ENCODE results near the gene KLHL20.
"Not testable (repeated sequence)": the region's sequence is repeated elsewhere in the genome, so short reads cannot be mapped to it uniquely, and the experiment has no call there.

The KLHL20 gene

DNA sequence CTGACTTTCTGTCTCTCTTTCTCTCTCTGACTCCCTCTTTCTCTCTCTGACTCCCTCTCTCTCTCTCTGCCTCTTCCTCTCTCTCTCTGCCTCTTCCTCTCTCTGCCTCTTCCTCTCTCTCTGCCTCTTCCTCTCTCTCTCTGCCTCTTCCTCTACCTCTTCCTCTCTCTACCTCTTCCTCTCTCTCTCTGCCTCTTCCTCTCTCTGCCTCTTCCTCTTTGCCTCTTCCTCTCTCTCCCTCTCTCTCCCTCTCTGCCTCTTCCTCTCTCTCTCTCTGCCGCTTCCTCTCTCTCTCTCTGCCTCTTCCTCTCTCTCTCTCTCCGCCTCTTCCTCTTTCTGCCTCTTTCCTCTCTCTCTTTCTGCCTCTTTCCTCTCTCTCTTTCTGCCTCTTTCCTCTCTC, 26.5 kb upstream of the KLHL20 start:
- in situ Hi-C loops (cut with MboI; ENCODE audit: low pct_unique_long_range_greater_than_20kb, low sequenced_read_pairs, unreplicated experiment) = no loop called here
- TF ChIP-seq, protein P1, sequence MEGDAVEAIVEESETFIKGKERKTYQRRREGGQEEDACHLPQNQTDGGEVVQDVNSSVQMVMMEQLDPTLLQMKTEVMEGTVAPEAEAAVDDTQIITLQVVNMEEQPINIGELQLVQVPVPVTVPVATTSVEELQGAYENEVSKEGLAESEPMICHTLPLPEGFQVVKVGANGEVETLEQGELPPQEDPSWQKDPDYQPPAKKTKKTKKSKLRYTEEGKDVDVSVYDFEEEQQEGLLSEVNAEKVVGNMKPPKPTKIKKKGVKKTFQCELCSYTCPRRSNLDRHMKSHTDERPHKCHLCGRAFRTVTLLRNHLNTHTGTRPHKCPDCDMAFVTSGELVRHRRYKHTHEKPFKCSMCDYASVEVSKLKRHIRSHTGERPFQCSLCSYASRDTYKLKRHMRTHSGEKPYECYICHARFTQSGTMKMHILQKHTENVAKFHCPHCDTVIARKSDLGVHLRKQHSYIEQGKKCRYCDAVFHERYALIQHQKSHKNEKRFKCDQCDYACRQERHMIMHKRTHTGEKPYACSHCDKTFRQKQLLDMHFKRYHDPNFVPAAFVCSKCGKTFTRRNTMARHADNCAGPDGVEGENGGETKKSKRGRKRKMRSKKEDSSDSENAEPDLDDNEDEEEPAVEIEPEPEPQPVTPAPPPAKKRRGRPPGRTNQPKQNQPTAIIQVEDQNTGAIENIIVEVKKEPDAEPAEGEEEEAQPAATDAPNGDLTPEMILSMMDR (IDR thresholded peaks at IDR 0.05; ENCODE audit: extremely low read depth, insufficient read depth, missing control alignments) = no peak
- no peak for DNase-seq (ENCODE audit: low spot score)

DNA sequence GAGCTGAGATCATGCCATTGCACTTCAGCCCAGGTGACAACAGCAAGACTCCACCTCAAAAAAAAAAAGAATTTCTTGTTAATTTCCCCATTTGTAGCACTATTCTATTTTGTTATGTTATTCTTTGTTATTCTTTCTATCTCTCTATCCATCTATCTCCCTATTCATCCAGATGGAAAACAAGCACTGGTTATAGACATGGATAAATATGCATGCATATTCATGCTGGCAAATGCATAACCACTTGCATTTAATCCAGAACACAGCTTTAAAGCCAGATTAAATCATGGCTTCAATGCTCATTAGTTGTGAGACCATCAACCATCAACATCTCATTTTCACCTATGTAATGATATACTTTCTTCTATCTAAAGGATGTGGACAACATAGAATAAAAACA, 21.5 kb upstream of the KLHL20 start:
- no peak for DNase-seq (ENCODE audit: low spot score)
- in situ Hi-C loops (cut with MboI; ENCODE audit: low pct_unique_long_range_greater_than_20kb, low sequenced_read_pairs, unreplicated experiment) = no loop called here
- TF ChIP-seq, protein P1 (IDR thresholded peaks at IDR 0.05; ENCODE audit: extremely low read depth, insufficient read depth, missing control alignments) = no peak

DNA sequence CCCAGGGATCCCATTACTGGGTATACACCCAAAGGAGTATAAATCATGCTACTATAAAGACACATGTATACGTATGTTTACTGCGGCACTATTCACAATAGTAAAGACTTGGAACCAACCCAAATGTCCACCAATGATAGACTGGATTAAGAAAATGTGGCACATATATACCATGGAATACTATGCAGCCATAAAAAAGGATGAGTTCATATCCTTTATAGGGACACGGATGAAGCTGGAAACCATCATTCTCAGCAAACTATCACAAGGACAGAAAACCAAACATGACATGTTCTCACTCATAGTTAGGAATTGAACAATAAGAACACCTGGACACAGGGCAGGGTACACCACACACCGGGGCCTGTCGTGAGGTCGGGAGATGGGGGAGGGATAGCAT, 13.5 kb upstream of the KLHL20 start:
- in situ Hi-C loops (cut with MboI; ENCODE audit: low pct_unique_long_range_greater_than_20kb, low sequenced_read_pairs, unreplicated experiment); DNase-seq (ENCODE audit: low spot score): not testable (repeated sequence)

DNA sequence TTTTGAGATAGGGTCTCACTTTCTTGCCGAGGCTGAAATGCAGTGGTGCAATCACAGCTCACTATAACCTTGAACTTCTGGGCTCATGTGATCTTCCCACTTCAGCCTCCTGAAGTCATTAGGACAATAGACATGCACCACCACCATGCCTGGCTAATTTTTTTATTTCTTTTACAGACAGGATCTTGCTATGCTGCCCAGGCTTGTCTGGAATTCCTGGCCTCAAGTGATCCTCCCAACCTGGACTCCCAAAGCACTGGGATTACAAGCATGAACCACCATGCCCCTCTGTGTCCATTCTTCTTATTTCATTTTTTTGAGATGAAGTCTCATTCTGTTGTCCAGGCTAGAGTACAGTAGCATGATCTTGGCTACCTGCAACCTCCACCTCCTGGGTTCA, 12.0 kb upstream of the KLHL20 start:
- DNase-seq (ENCODE audit: low spot score) = no peak
- in situ Hi-C loops (cut with MboI; ENCODE audit: low pct_unique_long_range_greater_than_20kb, low sequenced_read_pairs, unreplicated experiment) = no loop called here
- TF ChIP-seq, protein P1 (IDR thresholded peaks at IDR 0.05; ENCODE audit: extremely low read depth, insufficient read depth, missing control alignments) = no peak

DNA sequence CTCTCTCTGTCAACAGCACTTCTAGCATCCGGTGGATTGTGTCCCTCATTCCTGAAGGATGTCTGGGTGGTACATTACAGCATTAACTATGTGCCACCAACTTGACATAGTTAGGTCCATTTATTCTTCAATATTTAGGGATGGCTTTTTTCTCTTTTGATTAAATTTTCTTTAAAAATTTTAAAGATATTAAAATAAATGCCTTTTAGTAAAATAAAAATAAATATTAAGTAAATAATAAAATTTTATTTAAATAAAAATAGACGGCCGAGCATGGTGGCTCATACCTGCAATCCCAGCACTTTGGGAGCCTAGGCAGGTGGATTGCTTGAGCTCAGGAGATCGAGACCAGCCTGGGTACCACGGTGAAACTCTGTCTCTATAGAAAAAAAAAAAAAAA, 9.7 kb upstream of the KLHL20 start:
- DNase-seq (ENCODE audit: low spot score) = no peak
- in situ Hi-C loops (cut with MboI; ENCODE audit: low pct_unique_long_range_greater_than_20kb, low sequenced_read_pairs, unreplicated experiment) = no loop called here
- TF ChIP-seq, protein P1 (IDR thresholded peaks at IDR 0.05; ENCODE audit: extremely low read depth, insufficient read depth, missing control alignments) = no peak

DNA sequence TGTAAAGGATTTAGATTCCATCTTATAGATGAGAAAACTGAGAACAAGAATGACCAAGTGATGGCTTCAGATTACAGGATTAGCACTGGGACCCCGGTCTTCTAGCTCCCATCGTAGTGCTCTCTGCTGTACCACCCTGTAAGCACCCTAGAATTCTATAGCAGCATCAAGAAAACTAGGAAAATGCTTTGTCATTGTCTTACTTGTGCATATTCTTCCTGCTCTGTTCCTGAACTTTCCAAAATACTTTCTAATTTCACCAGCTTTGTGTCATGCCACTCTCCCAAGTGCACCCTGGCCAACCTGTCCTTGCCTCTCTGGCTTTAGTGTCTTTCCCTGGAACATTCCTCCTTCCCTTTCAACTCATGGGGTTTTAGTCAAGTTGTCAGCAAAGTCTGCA, 6.0 kb upstream of the KLHL20 start:
- no peak for DNase-seq (ENCODE audit: low spot score)
- in situ Hi-C loops (cut with MboI; ENCODE audit: low pct_unique_long_range_greater_than_20kb, low sequenced_read_pairs, unreplicated experiment) = no loop called here
- TF ChIP-seq, protein P1 (IDR thresholded peaks at IDR 0.05; ENCODE audit: extremely low read depth, insufficient read depth, missing control alignments) = no peak

DNA sequence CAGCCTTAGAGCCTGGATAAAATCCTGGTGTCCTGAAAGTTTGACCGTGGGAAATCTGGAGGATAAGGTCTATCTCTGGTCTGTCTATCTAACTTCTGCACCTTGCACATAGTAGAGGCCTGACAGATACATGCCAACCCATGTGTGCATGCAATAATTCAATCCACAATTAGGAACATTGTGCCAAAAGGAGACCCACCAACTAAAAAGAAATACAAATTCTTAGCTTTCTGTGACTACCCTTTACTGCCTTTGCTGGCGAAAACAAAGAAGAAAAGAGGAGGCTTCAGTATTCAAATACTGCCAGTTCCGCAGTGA, 381 bp upstream of the KLHL20 start:
- no peak for DNase-seq (ENCODE audit: low spot score)
- in situ Hi-C loops (cut with MboI; ENCODE audit: low pct_unique_long_range_greater_than_20kb, low sequenced_read_pairs, unreplicated experiment) = no loop called here
- TF ChIP-seq, protein P1 (IDR thresholded peaks at IDR 0.05; ENCODE audit: extremely low read depth, insufficient read depth, missing control alignments) = no peak
